ENCODE data around the gene CPB1. TPM values are rescaled to one million over a fixed set of nuclear protein-coding genes. Genes with fewer than 3 reads are reported as not detected.

Gene CPB1
- total RNA-seq, 1 donor from 2014 or later, result 0.21 TPM

DNA sequence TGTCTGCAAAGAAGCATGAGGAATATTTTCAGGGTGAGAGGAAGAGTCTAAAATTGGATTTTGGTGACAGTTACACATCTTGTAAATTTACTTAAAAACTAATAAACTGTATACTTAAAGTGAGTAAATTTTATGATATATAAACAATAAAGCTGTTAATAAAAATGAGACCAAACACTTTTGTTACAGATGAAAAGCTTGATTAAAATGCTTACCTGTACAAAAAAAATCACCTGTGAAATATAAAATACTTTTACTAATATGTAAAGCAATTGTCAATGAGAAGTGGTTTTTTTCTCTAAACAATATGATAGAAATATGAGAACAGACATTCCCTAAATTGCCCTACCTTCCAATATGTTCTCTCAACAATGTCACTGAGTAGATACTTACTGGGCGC lies 27.2 kb upstream of the CPB1 start:
- intact Hi-C loops (cut with DNase I), result no loop called here
- TF ChIP-seq, protein P1, sequence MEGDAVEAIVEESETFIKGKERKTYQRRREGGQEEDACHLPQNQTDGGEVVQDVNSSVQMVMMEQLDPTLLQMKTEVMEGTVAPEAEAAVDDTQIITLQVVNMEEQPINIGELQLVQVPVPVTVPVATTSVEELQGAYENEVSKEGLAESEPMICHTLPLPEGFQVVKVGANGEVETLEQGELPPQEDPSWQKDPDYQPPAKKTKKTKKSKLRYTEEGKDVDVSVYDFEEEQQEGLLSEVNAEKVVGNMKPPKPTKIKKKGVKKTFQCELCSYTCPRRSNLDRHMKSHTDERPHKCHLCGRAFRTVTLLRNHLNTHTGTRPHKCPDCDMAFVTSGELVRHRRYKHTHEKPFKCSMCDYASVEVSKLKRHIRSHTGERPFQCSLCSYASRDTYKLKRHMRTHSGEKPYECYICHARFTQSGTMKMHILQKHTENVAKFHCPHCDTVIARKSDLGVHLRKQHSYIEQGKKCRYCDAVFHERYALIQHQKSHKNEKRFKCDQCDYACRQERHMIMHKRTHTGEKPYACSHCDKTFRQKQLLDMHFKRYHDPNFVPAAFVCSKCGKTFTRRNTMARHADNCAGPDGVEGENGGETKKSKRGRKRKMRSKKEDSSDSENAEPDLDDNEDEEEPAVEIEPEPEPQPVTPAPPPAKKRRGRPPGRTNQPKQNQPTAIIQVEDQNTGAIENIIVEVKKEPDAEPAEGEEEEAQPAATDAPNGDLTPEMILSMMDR (IDR thresholded peaks at IDR 0.05), result no peak
- no peak for DNase-seq (ENCODE audit: low spot score in 2 of 2)
- Histone ChIP-seq H3K27me3 (no peaks in the 10 kb centered on the region), H3K36me3 (no peaks in the 10 kb centered on the region), H3K4me3 (no peak overlapping the region), H3K9me3 (no peaks in the 10 kb centered on the region), H3K27ac (no peak overlapping the region), H3K4me1 (no peaks in the 10 kb centered on the region)

DNA sequence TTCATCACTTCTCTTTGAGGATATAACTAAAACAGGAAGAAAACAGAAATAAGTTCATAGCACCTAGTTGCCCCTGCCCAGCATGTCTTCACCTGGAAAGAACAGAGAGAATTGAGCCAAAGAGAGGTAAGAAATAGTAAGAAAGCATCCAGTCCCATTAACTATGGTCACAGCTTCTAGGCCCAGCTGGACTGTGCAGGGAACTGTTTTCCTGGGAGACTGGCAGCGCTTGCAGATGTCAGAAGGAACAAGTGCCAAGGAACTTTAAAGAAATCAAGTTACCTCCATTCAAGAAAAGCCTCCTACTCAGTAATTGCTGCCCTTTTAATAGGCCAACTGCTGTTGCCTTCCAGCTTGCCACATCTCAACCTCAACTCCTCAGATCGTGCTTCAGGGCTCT lies 17.8 kb upstream of the CPB1 start:
- TF ChIP-seq, protein P1 (IDR thresholded peaks at IDR 0.05), result no peak
- Histone ChIP-seq H3K4me1 (no peaks in the 10 kb centered on the region), H3K4me3 (no peak overlapping the region), H3K9me3 (no peaks in the 10 kb centered on the region), H3K27ac (no peak overlapping the region), H3K27me3 (no peaks in the 10 kb centered on the region), H3K36me3 (no peaks in the 10 kb centered on the region)
- DNase-seq (ENCODE audit: low spot score in 2 of 2), result no peak
- intact Hi-C loops (cut with DNase I), result no loop called here

DNA sequence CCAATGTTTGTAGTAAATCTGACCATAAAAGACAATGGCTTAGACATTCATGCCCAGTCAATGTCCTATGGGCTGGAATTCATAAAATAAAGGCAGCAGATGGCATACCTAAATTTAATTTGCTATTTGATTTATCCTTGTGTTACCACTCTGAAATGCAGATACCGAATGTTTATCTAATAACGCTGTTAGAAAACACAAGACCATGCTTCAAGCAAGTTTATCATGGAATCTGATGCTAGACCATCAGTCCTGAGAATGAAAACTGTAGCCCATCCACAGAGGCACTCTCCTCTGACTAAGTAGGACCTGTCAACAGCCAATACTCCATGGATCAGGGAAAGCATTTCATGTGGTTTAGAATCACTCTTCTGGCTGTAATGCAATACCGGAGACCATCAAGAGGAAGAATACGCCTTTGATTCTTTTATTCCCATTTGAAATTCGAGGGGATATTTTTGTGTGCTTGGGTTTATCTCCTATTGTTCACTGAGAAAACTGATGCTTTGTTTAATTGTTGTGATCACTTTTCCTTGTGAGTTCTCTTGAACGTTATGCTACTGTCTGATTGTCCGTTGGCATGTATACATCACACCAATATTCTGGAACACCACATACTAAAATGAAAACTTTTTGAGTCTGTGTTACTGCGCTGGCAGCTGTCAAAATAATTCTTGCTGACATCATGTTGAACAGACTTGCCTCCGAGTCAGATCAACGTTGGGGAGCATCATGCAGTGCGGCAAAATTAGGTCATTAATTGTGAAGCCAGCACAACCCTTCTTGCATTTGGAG lies 12.1 kb upstream of the CPB1 start:
- intact Hi-C loops (cut with DNase I), result no loop called here
- no peak for DNase-seq (ENCODE audit: low spot score in 2 of 2)
- Histone ChIP-seq H3K4me1 (no peaks in the 10 kb centered on the region), H3K9me3 (no peaks in the 10 kb centered on the region), H3K4me3 (no peak overlapping the region), H3K27me3 (no peaks in the 10 kb centered on the region), H3K36me3 (no peaks in the 10 kb centered on the region), H3K27ac (no peak overlapping the region)
- TF ChIP-seq, protein P1 (IDR thresholded peaks at IDR 0.05), result no peak

DNA sequence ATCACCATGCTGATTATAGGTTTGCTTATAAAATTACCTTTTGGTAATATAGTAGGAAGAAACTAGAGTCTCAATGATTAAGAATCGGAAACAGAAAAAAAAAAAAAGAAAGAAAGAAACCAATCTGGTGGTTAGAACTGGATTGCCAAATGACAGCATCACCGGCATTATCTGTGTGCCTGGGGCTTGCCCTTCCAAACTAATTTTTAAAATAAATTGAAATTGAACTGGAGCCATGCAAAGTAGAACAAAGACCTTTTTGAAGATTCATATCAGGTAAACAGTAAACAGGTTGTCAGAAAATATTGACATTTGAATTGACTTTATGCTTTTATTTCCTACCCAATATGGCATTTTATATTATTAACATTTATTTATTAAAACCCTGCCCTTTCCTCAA lies 11.2 kb upstream of the CPB1 start:
- TF ChIP-seq, protein P1 (IDR thresholded peaks at IDR 0.05), result no peak
- Histone ChIP-seq H3K36me3 (no peaks in the 10 kb centered on the region), H3K27ac (no peak overlapping the region), H3K4me1 (no peaks in the 10 kb centered on the region), H3K4me3 (no peak overlapping the region), H3K9me3 (no peaks in the 10 kb centered on the region), H3K27me3 (no peaks in the 10 kb centered on the region)
- intact Hi-C loops (cut with DNase I), result no loop called here
- no peak for DNase-seq (ENCODE audit: low spot score in 2 of 2)

DNA sequence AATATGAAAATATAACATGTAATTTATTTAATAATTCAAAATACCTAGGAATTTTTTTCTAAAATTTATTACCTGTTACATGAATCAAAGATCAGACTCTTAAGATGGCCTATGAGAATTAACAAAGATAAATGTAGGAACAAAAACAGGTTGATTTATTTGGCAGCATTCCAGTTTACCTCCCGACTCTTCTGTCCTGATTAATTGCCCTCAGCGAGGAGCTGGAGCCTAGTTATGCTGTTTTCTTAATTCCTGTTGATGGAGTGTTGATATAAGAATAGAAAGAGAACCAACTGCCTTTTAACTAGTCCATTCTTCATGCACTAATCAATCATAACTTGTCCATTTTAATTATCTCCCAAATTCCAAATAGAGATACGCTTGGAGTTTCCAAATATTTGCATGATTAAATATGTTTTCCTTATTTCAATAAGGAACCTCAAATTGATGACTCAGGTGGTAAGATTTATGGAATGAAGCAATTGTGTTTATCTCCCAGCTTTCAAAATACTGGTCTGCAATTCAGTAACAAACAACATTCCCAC lies 10.6 kb upstream of the CPB1 start:
- intact Hi-C loops (cut with DNase I), result no loop called here
- Histone ChIP-seq H3K4me1 (no peaks in the 10 kb centered on the region), H3K27ac (no peak overlapping the region), H3K36me3 (no peaks in the 10 kb centered on the region), H3K27me3 (no peaks in the 10 kb centered on the region), H3K4me3 (no peak overlapping the region), H3K9me3 (peaks cover 0 to 2% of the 10 kb centered on the region in 2 donors)
- TF ChIP-seq, protein P1 (IDR thresholded peaks at IDR 0.05), result no peak
- DNase-seq (ENCODE audit: low spot score in 2 of 2), result no peak
